WERI-Rb-1 (cell line): ENCODE measurements around the gene MLX.
A peak's percentile ranks its signal among the peaks of the same experiment; 100 is the strongest.

Experiments used
- DNase-seq: peaks from one replicate; pipeline ENCODE4 v3.0.0-alpha.2; 2020
- H3K27ac ChIP-seq: fragments of 250-450 bp; sonication (Bioruptor Pico); 2 replicates; pipeline ENCODE4 v1.5.1; 2020; ENCODE audit warnings: mild to moderate bottlenecking, moderate library complexity
- H3K27me3 ChIP-seq: fragments of 250-450 bp; sonication (Bioruptor Pico); 2 replicates; pipeline ENCODE4 v1.5.1; 2021; ENCODE audit warnings: mild to moderate bottlenecking, low read depth, moderate library complexity; ENCODE audit not compliant: insufficient read depth, severe bottlenecking
- H3K36me3 ChIP-seq: fragments of 250-450 bp; sonication (Bioruptor Pico); 2 replicates; pipeline ENCODE4 v1.5.1; 2020; ENCODE audit warnings: mild to moderate bottlenecking, moderate library complexity
- H3K4me3 ChIP-seq: 2 replicates; pipeline ENCODE4 v1.5.1; 2011; ENCODE audit warnings: low read depth, mild to moderate bottlenecking, control low read depth, low read length
- H3K9me3 ChIP-seq: fragments of 250-450 bp; sonication (Bioruptor Pico); 2 replicates; pipeline ENCODE4 v1.5.1; 2021; ENCODE audit warnings: mild to moderate bottlenecking, moderate library complexity; ENCODE audit not compliant: severe bottlenecking
- CTCF ChIP-seq: IDR thresholded peaks from 2 replicates; pipeline ENCODE4 v1.5.1; 2011; ENCODE audit warnings: low read depth, mild to moderate bottlenecking, control low read depth, inconsistent platforms, low read length

Gene MLX

GRCh38 chr17:42571435-42572225 is 4.7 kb downstream of the MLX start:
- Histone ChIP-seq H3K27me3 (no peaks in the 10 kb centered on the region), H3K4me3 (no peak overlapping the region), H3K27ac (no peak overlapping the region), H3K36me3 (peaks cover 95% of the 10 kb centered on the region), H3K9me3 (no peaks in the 10 kb centered on the region)
- no peak for TF ChIP-seq CTCF
- DNase-seq, result no peak

- H3K9me3 ChIP-seq, result no peaks in the 10 kb centered on the region
- peaks cover 93% of the 10 kb centered on the region for H3K36me3 ChIP-seq
- TF ChIP-seq CTCF, result no peak
- no peak for DNase-seq
- H3K27me3 ChIP-seq, result no peaks in the 10 kb centered on the region
- H3K27ac ChIP-seq, result no peak overlapping the region
- H3K4me3 ChIP-seq, result no peak overlapping the region
Measured at GRCh38 chr17:42573095-42573494, 6.2 kb downstream of the MLX start.

DNA sequence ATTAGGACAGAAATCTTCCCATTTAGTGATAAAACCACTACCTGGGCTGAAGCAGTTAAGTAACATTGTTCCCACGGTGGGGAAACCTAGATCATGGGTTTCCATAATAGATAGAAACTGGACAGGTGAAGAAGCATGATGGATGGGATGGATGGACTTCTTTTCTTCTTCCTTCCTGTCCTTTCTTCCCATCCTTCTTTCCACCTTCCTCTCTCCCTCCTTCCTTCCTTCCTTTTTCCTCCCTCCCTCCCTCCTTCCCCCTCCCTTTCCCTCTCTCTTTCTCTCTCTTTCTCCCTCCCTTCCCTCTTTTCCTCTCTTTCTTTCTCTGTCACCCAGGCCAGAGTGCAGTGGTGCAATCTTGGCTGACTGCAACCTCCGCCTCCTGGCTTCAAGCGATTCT is 7.6 kb downstream of the MLX start:
- no peak for DNase-seq
- Histone ChIP-seq H3K4me3 (no peak overlapping the region), H3K36me3 (peaks cover 86% of the 10 kb centered on the region), H3K27me3 (no peaks in the 10 kb centered on the region), H3K27ac (no peak overlapping the region), H3K9me3 (no peaks in the 10 kb centered on the region)
- no peak for TF ChIP-seq CTCF

GRCh38 chr17:42577140-42577531 is 10.2 kb downstream of the MLX start:
- no peak for DNase-seq
- Histone ChIP-seq H3K36me3 (peaks cover 75% of the 10 kb centered on the region), H3K9me3 (no peaks in the 10 kb centered on the region), H3K27ac (peak overlapping the region; percentile 87), H3K4me3 (peak overlapping the region; percentile 89), H3K27me3 (no peaks in the 10 kb centered on the region)
- no peak for TF ChIP-seq CTCF

- DNase-seq, result peak; percentile 99
- TF ChIP-seq CTCF, result peak; percentile 50
- Histone ChIP-seq H3K27me3 (no peaks in the 10 kb centered on the region), H3K36me3 (peaks cover 75% of the 10 kb centered on the region), H3K27ac (peak within 1 kb of the TSS; percentile 87), H3K9me3 (no peaks in the 10 kb centered on the region), H3K4me3 (peak within 1 kb of the TSS; percentile 89)
Measured at GRCh38 chr17:42577532-42578281, 10.8 kb downstream of the MLX start, which contains the start of gene PSMC3IP. Gene PSMC3IP, minus strand, starts transcription at chr17:42577729. Its CDS starts 43 bp downstream, at chr17:42577686.
